ENCODE data around the gene SFMBT2.
"Not testable (repeated sequence)": the region's sequence is repeated elsewhere in the genome, so short reads cannot be mapped to it uniquely, and the experiment has no call there.

SFMBT2 gene

DNA sequence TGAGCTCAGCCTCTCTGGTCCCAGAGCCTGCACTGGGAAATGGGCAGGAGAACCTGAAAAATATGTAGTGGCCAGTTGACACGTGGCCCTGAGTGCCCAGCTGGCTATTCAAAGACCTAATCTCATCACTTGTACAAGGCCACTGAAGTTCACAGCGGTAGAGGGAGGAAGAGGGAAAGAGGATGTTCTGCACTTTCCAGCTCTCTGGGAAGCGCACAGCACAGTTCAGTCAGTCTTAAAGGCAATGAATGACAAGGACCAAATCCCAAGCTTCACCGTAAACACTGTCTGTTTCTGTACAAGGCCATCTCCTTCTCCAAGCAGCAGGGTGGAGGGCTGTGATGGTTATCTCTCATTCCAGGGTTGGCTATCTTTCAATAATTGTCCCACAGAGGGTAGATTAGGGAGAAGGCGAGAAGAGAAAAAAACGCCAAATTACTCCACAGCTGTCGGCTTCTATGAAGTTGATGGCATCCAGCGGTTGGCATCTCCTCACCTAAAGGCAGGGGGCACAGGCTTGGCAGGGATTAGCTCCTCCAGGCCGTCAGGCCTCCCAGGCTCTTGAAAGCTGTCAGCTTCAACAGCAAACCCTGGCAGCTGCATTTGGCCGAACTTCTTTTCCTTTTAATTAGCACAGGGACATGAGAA is 10.6 kb downstream of the SFMBT2 start:
- DNase-seq = no peak

DNA sequence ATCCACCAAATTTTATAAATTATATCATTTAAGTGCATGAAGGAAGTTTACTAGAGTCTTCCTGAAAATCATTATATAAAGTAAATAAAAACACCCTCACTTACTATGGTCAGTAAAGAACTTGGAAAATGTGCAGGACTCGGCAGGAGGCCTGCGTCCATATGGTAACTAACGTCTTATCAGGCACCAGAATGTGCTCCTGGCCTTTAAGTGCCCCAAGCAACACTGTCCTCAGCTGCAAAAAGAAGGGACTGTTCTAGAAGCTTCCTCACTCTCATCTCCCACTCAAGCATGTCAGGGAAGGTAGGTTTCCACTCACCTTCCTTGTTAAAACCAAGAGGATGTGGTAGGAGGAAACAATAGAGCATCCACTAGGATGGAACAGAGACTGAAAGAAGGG is 11.3 kb downstream of the SFMBT2 start:
- no peak for DNase-seq

DNA sequence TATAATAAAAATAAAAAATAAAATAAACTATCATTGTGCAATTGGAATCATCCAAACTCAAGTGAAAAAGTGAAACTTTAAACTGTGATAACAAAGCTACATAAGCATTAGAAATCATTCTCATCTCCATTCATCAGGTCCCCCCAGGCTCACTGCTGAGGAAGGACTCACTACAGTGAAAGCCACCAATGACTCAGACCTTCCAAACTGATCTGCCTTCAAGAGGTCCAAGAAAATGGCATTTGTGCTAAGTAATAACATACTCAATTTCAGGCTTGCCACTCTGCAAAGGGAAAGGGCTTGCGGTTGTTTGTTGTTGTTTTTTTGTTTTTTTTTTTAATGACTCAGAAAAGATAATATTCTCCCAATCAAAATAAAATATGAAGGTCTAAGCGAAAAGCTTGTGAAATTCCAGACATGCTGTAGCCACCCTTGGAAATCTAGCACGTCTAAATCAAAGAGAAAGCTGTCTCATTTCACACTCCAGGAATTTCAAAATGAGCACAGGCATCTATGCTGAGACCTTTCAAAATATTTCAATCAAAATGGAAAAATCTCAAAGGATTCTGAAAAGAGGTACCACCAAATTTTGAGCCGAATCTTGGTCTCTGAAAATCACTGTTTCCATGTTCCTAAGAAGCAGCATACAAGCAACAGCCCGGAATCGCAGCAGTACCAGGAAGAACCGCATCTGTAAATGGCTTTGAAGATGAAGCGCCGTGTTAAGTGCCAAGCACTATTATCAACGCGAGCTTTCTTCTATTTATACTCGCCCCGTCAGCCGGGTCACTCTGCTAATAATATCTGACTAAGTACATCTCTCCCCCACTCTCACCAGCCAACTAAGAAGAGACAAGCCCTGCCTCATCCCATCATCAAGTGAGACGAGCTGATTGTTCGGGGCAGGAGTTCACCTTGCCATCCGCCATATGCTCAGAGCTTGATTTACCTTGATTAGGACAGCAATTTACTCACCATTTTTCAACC is 13.5 kb downstream of the SFMBT2 start:
- DNase-seq = no peak

DNA sequence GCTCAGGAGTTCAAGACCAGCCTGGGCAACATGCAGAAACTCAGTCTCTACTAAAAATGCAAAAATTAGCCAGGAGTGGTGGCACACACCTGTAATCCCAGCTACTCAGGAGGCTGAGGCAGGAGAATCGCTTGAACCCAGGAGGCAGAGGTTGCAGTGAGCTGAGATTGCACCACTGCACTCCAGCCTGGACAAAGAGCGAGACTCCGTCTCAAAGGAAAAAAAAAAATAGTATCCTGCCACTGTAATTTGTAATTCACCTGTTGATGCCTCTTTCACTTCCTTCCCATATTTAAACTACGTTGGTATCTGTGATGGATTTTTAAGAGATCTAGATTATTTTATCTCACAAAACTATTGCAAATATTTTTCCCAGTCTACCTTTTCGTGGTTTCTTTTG is 18.5 kb downstream of the SFMBT2 start:
- not testable (repeated sequence) for DNase-seq

DNA sequence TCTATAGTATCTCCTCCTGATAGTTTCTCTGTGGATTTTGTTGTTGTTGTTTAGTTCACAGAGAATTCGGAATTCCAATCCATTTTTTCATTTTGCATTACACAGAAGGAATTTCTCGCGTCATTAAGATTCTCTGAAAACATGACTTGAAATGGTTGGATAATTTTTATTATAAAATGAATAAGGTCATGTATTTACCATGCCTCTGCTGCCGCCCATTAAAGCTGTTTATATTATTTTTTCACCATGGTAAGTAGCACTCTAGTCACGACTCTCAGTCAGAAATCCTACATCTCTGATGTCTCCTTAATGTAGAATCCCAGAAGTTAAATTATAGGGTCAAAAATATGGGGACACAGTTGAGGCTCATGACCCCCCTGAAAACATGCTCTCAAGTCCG is 19.1 kb downstream of the SFMBT2 start:
- DNase-seq = no peak

DNA sequence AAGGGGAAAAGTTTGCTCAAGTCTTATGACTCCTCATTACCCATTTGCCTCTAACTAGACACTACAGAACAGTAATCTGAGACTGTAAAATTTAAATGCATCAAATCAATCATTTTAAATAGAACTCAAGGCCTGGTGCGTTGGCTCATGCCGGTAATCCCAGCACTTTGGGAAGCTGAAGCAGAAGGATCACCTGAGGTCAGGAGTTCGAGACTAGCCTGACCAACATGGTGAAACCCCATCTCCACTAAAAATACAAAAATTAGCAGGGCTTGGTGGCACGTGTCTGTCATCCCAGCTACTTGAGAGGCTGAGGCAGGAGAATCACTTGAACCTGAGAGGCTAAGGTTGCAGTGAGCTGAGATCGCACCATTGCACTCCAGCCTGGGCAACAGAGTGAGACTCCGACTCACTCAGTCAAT is 20.1 kb downstream of the SFMBT2 start:
- DNase-seq = not testable (repeated sequence)

DNA sequence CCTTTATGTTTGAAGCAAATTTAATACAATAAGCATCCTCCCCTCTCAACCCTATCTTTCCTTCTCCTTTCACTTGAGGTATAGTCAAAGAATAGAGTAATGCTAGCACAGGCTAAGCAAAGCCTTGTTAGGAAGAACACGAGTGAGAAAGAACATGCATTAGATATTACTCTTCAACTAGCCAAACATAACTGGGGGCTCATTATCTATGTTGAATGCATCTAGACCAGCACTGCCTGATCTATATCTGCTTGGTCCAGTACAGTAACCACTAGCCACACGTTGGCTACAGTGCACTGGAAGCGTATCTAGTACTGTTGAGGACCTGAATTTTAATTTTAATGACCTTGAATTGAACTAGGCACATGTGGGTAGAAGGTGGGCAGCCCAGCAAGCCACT is 21.0 kb downstream of the SFMBT2 start:
- no peak for DNase-seq

DNA sequence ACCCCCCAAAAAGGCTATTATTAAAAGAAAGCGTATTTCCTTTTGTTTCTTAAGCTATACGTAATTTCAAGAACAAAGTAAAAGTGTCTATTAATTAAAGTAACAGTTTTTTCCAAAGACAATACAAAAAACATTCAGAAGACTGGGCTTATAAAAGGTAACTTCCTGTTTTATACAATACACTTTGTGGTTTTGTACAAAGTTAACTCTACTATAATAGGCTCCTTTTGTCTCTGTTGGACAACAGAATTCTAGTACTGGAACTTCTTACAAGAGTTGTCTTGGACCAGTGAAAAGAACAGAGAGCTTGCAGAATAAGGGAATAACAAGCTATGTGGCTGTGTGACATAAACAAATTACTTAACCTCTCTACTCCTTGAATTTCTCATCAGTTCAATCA is 21.5 kb downstream of the SFMBT2 start:
- DNase-seq = no peak

DNA sequence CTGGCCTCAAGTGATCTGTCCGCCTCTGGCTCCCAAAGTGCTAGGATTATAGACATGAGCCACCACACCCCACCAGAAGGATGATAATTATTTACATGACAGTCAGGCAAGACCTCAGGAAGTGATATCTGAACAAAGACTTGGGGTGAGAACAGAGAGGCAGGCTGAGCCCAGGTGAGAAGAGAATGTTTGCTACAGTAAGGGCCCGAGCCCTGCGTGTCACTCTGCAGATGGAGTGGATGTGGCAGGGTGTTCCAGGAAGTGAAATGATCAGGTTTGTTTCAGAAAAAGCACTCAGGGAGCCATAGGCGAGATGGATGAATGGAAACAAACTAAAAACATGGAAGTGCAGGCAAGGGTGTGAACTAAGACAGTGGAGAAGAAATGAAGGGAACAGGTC is 22.2 kb downstream of the SFMBT2 start:
- DNase-seq = no peak

DNA sequence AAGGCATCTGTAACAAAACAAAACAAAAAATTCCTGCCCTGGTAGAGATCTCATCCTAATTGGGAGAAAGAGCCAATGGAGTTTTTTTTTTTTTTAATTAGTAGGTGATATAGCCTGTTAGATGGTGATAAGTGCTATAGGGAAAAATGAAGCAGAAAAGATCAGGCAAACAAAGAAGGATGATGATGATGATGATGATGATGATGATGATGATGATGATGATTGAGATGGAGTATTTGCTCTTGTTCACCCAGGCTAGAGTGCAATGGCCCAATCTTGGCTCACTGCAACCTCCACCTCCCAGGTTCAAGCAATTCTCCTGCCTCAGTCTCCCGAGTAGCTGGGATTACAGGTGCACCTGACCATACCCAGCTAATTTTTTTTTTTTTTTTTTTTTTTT is 22.7 kb downstream of the SFMBT2 start:
- not testable (repeated sequence) for DNase-seq

DNA sequence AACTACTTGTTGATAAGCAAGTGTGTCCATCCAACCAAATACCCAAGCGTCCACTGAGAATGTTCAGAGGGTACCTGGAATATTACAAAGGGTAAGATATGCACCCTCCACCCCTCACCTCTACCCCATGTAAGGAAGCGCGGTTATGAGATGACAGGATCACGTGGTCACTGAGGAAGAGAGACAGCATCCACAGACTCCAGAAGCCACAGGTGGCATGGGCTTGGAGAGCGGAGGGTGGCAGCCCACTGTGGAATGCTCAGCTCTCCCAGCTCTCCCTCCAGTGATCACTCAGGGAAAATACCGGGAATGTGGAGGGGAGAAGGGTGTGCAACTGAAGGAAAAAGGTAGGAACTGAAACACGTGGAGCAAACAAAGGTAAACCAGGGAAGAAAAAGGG is 25.7 kb downstream of the SFMBT2 start:
- DNase-seq = no peak

DNA sequence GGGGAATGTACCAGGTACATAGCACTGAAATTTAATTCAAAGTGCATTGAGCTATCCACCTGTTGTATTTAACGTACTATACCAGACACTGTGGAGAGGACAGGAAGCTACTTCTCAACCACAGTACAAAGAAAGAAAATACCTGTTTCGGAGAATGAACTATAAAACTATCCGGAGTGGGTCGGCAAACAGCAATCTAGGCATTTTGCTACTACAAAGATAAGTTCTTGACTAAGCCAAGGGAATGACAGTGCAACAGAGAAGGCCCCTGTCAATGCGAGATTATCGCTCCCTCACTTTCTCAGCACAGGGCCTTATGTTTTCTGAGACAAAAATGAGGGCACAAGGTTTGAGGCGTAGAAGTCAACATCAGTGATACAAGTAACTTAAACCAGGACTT is 27.4 kb downstream of the SFMBT2 start:
- DNase-seq = no peak

DNA sequence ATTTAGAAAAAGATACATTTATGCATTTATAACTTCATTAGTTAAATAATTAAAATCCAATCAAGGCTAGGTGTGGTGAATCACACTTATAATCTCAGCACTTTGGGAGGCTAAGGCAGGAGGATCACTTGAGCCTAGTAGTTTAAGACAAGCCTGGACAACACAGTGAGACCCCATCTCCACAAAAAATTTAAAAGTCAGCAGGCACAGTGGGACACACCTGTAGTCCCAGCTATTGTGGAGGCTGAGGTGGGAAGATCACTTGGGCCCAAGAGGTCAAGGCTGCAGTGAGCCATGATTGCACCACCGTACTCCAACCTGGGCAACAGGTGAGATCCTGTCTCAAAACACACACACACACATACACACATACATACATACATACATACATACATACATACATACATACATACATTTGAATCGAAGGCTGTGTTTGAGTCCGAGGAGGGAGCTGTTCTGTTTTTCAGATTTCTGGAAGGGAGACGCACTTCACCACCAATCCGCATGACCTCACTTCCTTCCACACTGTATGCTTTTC is 30.1 kb downstream of the SFMBT2 start:
- no peak for DNase-seq

DNA sequence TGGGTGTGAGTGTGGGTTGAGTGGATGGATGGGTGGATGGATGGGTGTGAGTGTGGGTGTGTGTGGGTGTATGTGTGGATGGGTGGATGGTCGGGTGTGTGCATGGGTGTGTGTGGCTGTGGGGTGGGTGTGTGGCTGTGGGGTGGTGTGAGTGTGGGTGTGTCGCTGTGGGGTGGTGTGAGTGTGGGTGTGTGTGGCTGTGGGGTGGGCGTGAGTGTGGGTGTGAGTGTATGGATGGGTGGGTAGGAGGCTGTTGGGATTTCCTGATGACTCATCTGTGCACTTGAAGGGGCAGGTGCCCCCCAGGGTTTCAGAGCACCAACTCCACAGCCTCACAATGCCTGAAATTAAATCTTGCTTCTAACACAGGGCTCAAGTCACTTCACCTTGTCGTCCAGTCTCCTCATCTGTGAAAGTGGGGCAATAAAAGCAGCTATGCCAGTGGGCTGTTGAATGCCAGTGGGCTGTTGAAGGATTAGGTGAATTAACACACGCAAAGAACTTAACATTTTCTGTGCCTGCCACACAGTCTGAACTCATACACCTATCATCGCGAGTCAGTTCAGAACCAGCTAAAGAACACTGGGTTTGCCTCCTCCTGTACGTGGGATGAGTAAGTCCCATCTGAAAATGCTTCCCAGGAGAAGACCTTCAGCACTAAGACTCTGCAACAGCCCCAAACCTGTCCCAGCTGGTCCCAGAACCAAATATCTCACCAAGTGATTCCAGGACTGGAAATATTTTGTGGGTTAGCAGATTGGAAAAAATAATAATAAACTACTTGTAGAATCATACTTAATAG is 32.0 kb downstream of the SFMBT2 start:
- no peak for DNase-seq

DNA sequence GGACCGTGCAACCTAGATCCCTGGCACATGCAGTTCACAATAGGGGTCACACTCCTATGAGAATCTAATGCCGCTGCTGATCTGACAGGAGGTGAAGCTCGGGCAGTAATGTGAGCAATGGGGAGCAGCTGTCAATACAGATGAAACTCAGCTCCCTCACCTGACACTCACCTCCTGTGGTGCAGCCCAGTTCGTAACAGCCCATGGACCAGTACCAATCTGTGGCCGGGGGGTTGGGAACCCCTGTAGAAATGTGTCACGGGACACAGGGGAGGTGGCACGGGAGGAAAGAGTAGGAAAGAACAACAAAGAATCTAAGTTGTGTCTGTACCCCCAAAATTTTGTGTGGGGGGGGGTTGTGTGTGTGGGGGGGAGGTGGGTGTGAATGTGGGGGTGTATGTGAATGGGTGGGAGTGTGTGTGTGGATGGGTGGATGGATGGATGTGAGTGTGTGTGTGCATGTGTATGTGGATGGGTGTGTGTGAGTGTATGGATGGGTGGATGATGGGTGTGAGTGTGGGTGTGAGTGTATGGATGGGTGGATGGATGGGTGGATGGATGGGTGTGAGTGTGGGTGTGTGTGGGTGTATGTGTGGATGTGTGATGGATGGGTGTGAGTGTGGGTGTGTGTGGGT is 33.1 kb downstream of the SFMBT2 start:
- no peak for DNase-seq

DNA sequence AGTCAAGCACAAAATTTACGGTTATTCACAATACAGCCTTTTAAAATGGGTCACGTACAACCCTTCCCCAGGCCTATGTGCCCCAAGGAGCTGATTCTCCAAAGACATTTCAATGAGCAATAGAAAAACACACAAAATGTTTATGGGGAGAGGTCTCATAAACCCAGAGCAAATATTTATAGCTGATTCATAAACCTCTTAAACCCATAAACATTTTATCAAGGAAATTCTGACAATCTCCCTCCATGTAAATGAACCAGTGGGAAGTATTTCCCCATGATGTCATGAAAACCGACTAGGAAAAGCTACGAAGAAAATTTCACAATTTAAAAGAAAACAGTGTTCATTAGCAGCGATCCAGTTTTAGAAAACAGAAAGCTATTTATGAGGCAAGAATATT is 36.0 kb downstream of the SFMBT2 start:
- no peak for DNase-seq

DNA sequence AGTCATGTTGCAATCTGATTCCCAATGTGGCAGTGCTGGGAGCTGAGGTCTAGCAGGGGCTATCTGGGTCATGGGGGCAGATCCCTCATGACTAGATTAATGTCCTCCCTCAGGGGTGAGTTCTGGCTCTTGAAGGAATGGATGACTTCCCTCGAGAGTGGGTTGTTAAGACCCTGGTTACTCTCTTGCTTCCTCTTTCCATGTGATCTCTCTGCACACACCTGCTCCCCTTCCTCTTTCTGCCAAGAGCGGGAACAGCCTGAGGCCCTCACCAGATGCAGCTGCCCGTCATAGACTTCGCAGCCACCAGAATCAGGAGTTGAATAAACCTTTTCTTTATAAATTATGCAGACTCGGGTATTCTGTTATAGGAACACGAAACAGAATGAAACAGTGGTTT is 37.8 kb downstream of the SFMBT2 start:
- no peak for DNase-seq

DNA sequence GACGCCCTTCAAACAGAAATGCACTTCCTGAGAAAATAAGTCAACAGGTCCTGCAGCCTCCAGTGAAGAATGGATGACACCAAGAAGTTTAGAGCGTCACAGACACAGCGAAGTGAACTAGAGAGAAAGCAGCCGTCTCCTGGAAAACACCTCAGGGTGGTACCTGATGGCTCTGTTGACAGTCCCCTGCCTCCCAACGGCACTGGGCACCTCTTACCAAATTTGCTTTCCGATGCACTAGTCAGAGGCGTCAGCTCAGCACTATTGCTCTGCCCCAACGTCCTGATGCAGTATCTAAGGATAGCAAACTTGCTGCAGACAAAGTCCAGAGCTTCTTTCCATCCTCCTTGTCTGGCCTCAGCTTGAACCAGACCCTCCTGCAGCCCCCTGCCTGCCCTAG is 38.3 kb downstream of the SFMBT2 start:
- no peak for DNase-seq

DNA sequence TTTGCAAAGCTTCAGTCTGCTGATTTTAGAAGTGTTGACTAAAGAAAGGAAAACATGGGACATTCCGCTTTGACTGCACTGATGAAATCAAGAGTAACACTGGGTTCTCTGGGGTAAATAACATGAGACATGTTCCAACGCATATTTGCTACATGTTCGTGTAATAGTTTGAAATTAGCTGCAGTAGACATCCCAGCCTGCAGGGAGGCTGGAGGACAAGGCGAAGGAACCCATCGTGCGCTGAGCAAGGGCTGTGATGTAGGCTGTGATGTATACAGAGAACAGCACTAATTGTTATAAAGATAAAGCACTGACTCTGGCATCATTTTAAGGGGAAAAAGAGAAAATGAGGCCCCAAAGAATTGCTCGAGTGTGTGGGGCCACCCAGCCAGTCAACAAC is 40.3 kb downstream of the SFMBT2 start:
- DNase-seq = no peak

DNA sequence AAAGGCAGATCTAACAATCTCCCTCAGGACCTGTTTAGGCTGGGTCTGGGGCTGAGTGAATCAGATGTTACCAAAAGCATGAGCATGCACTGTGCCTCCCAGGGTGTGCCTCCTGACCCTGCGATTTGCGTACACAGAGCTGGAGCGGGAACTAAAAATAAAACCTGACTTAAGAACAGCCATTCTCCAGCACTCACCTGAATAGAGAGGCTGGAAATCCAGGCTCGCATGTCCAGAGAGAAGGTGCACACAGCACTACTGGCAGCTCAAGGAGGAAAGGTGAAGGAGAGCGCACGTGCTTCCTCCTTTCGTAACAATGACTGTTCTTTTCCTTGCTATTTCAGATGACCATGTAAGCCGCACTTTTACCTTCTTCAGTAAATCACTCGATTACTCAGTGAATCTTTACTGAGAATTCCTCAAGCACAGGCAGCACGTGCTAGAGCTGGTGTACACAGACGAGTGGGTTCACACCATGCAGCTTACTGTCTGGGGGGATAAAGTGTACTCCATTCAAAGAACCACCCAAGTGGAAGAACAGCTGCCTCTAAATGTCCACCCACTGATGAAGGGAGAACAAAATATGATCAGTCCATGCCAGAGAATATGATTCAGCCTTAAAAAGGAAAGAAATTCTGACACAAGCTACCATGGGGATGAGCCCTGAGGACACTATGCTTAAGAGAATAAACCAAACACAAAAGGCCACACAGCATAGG is 45.6 kb downstream of the SFMBT2 start:
- no peak for DNase-seq

DNA sequence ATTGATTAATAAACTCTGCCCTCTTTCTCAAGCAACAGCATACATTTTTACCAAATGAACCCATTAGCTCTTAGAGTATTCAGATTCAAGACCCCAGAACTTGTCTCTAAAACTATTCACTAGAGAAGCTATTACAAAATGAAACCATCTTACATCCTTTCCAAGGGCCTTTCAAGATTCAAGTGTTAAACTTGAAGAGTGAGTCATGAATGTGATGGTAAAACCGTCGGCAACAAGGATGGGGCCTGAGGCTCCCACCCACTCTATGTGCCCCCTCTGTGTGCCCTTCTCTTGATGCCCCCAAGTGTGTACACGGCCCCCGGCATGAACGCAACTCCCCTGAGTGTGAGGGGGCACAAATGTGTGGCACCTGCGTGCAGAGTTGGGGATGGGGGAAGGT is 46.4 kb downstream of the SFMBT2 start:
- no peak for DNase-seq

DNA sequence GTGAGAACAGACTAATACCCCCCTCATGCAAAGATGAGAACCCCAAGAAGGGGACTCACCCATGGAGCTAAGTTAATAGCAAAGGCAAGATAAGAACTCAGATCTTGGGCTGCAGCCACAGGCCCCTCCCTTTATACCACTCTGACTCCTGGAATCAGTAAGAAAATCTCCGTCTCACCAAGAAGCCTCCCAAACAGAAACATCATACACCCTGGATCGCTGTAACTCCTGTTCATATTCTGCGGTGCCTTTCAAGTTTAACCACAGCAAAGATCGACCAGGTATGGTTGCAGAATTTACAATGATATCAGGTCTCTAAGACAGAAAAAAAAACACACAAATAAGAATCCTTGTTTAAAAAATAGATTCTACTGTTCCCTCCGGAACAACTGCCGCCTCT is 47.1 kb downstream of the SFMBT2 start:
- DNase-seq = no peak
